ENCODE data around the gene PTPN4. TPM values are rescaled to one million over a fixed set of nuclear protein-coding genes. Genes with fewer than 3 reads are reported as not detected.

The PTPN4 gene
- total RNA-seq, 5 donors from 2014 or later (not counting 1 experiment from before 2014, with no cell fraction given) = 105 to 134 (median 126) TPM

GRCh38 chr2:119730671-119731177, 29.0 kb upstream of the PTPN4 start:
- Mint-ChIP-seq H3K9me3 (no peaks in the 10 kb centered on the region), H3K4me1 (peaks cover 0 to 4% (median 0%) of the 10 kb centered on the region in 3 donors), H3K36me3 (peaks cover 3% of the 10 kb centered on the region), H3K4me3 (no peak overlapping the region), H3K27ac (no peak overlapping the region), H3K27me3 (peaks cover 3 to 5% of the 10 kb centered on the region in 2 donors)
- no peak for ATAC-seq (replicated peaks in 1 of 4)
- Histone ChIP-seq H3K4me1 (ENCODE audit: control insufficient read depth in 1 of 2, extremely low read depth in 1 of 2, insufficient read depth in 2 of 2, low read length in 2 of 2) (no peaks in the 10 kb centered on the region), H3K4me3 (ENCODE audit: control insufficient read depth in 1 of 2, extremely low read depth in 1 of 2, low read length in 1 of 2) (no peak overlapping the region), H3K27ac (ENCODE audit: low read length) (no peak overlapping the region), H3K36me3 (ENCODE audit: control insufficient read depth in 2 of 2, extremely low read depth in 1 of 2, insufficient read depth in 1 of 2, low read length in 1 of 2) (no peaks in the 10 kb centered on the region), H3K9me3 (no peaks in the 10 kb centered on the region), H3K27me3 (replicated peaks in 1 of 2; ENCODE audit: control insufficient read depth in 2 of 2, extremely low read depth in 1 of 2, insufficient read depth in 2 of 2, low read length in 1 of 2) (peaks cover 0 to 13% of the 10 kb centered on the region in 2 experiments)
- WGBS (ENCODE audit: insufficient coverage) = 84% methylated on average over 8 of the region's 8 CpGs
- no peak for DNase-seq
- ChIA-PET CTCF (no interaction called here), POLR2A (no interaction called here)

- Histone ChIP-seq H3K36me3 (ENCODE audit: control insufficient read depth in 2 of 2, extremely low read depth in 1 of 2, insufficient read depth in 1 of 2, low read length in 1 of 2) (no peaks in the 10 kb centered on the region), H3K27ac (ENCODE audit: low read length) (no peak overlapping the region), H3K27me3 (replicated peaks in 1 of 2; ENCODE audit: control insufficient read depth in 2 of 2, extremely low read depth in 1 of 2, insufficient read depth in 2 of 2, low read length in 1 of 2) (peaks cover 0 to 13% of the 10 kb centered on the region in 2 experiments), H3K4me1 (ENCODE audit: control insufficient read depth in 1 of 2, extremely low read depth in 1 of 2, insufficient read depth in 2 of 2, low read length in 2 of 2) (no peaks in the 10 kb centered on the region), H3K9me3 (no peaks in the 10 kb centered on the region), H3K4me3 (ENCODE audit: control insufficient read depth in 1 of 2, extremely low read depth in 1 of 2, low read length in 1 of 2) (no peak overlapping the region)
- Mint-ChIP-seq H3K9me3 (no peaks in the 10 kb centered on the region), H3K27ac (no peak overlapping the region), H3K4me3 (no peak overlapping the region), H3K27me3 (peaks cover 3 to 5% of the 10 kb centered on the region in 2 donors), H3K36me3 (peaks cover 3% of the 10 kb centered on the region), H3K4me1 (peaks cover 0 to 4% (median 0%) of the 10 kb centered on the region in 3 donors)
- ChIA-PET POLR2A (no interaction called here), CTCF (no interaction called here)
- ATAC-seq (replicated peaks in 1 of 4) (no peak), DNase-seq (no peak)
- 74% methylated on average over 9 of the region's 11 CpGs for WGBS (ENCODE audit: insufficient coverage)
Measured at GRCh38 chr2:119731983-119732382, 27.7 kb upstream of the PTPN4 start.

- Histone ChIP-seq H3K9me3 (no peaks in the 10 kb centered on the region), H3K27me3 (replicated peaks in 1 of 2; ENCODE audit: control insufficient read depth in 2 of 2, extremely low read depth in 1 of 2, insufficient read depth in 2 of 2, low read length in 1 of 2) (peaks cover 0 to 13% of the 10 kb centered on the region in 2 experiments), H3K36me3 (ENCODE audit: control insufficient read depth in 2 of 2, extremely low read depth in 1 of 2, insufficient read depth in 1 of 2, low read length in 1 of 2) (no peaks in the 10 kb centered on the region), H3K4me3 (ENCODE audit: control insufficient read depth in 1 of 2, extremely low read depth in 1 of 2, low read length in 1 of 2) (no peak overlapping the region), H3K27ac (ENCODE audit: low read length) (no peak overlapping the region), H3K4me1 (ENCODE audit: control insufficient read depth in 1 of 2, extremely low read depth in 1 of 2, insufficient read depth in 2 of 2, low read length in 2 of 2) (no peaks in the 10 kb centered on the region)
- Mint-ChIP-seq H3K4me3 (no peak overlapping the region), H3K27ac (no peak overlapping the region), H3K4me1 (peaks cover 0 to 4% (median 0%) of the 10 kb centered on the region in 3 donors), H3K27me3 (peaks cover 3 to 6% of the 10 kb centered on the region in 2 donors), H3K36me3 (no peaks in the 10 kb centered on the region), H3K9me3 (no peaks in the 10 kb centered on the region)
- ATAC-seq (replicated peaks in 1 of 4) = no peak
- no peak for DNase-seq
- ChIA-PET POLR2A (interaction anchor here in 1 of 2 donors (0.6 kb wide), 1 partner anchor 24 kb away, joined by 3 read pairs; no protein-coding TSS in a partner anchor), CTCF (no interaction called here)
- 100% methylated on average over 4 of the region's 6 CpGs for WGBS (ENCODE audit: insufficient coverage)
Measured at GRCh38 chr2:119732601-119733164, 27.0 kb upstream of the PTPN4 start.

GRCh38 chr2:119734047-119734446, 25.7 kb upstream of the PTPN4 start:
- H3K4me1 Mint-ChIP-seq = peaks cover 0 to 4% (median 0%) of the 10 kb centered on the region in 3 donors
- Histone ChIP-seq H3K9me3 (no peaks in the 10 kb centered on the region), H3K27me3 (replicated peaks in 1 of 2; ENCODE audit: control insufficient read depth in 2 of 2, extremely low read depth in 1 of 2, insufficient read depth in 2 of 2, low read length in 1 of 2) (peaks cover 0 to 13% of the 10 kb centered on the region in 2 experiments), H3K27ac (ENCODE audit: low read length) (no peak overlapping the region), H3K36me3 (ENCODE audit: control insufficient read depth in 2 of 2, extremely low read depth in 1 of 2, insufficient read depth in 1 of 2, low read length in 1 of 2) (no peaks in the 10 kb centered on the region), H3K4me3 (ENCODE audit: control insufficient read depth in 1 of 2, extremely low read depth in 1 of 2, low read length in 1 of 2) (no peak overlapping the region), H3K4me1 (ENCODE audit: control insufficient read depth in 1 of 2, extremely low read depth in 1 of 2, insufficient read depth in 2 of 2, low read length in 2 of 2) (no peaks in the 10 kb centered on the region)
- ChIA-PET POLR2A (no interaction called here), CTCF (no interaction called here)
- peaks cover 3 to 6% of the 10 kb centered on the region in 2 donors for H3K27me3 Mint-ChIP-seq
- H3K9me3 Mint-ChIP-seq = no peaks in the 10 kb centered on the region
- no peak overlapping the region for H3K27ac Mint-ChIP-seq
- H3K4me3 Mint-ChIP-seq = no peak overlapping the region
- WGBS (ENCODE audit: insufficient coverage) = 84% methylated on average over 4 of the region's 4 CpGs
- H3K36me3 Mint-ChIP-seq = no peaks in the 10 kb centered on the region
- ATAC-seq (replicated peaks in 1 of 4) = no peak
- no peak for DNase-seq

GRCh38 chr2:119735565-119735964, 24.2 kb upstream of the PTPN4 start:
- H3K36me3 Mint-ChIP-seq = no peaks in the 10 kb centered on the region
- Histone ChIP-seq H3K36me3 (ENCODE audit: control insufficient read depth in 2 of 2, extremely low read depth in 1 of 2, insufficient read depth in 1 of 2, low read length in 1 of 2) (no peaks in the 10 kb centered on the region), H3K27ac (ENCODE audit: low read length) (no peak overlapping the region), H3K9me3 (no peaks in the 10 kb centered on the region), H3K4me3 (ENCODE audit: control insufficient read depth in 1 of 2, extremely low read depth in 1 of 2, low read length in 1 of 2) (no peak overlapping the region), H3K27me3 (replicated peaks in 1 of 2; ENCODE audit: control insufficient read depth in 2 of 2, extremely low read depth in 1 of 2, insufficient read depth in 2 of 2, low read length in 1 of 2) (peaks cover 0 to 4% of the 10 kb centered on the region in 2 experiments), H3K4me1 (ENCODE audit: control insufficient read depth in 1 of 2, extremely low read depth in 1 of 2, insufficient read depth in 2 of 2, low read length in 2 of 2) (no peaks in the 10 kb centered on the region)
- H3K27me3 Mint-ChIP-seq = peaks cover 1 to 2% of the 10 kb centered on the region in 2 donors
- 98% methylated on average over 5 of the region's 8 CpGs for WGBS (ENCODE audit: insufficient coverage)
- ChIA-PET CTCF (interaction anchor here in 1 of 2 donors (1.0 kb wide), 1 partner anchor 31 kb away, joined by 3 read pairs; no protein-coding TSS in a partner anchor), POLR2A (no interaction called here)
- no peaks in the 10 kb centered on the region for H3K9me3 Mint-ChIP-seq
- no peak for DNase-seq
- H3K27ac Mint-ChIP-seq = no peak overlapping the region
- H3K4me3 Mint-ChIP-seq = no peak overlapping the region
- peaks cover 0 to 4% (median 0%) of the 10 kb centered on the region in 3 donors for H3K4me1 Mint-ChIP-seq
- no peak for ATAC-seq (replicated peaks in 1 of 4)

GRCh38 chr2:119736021-119736420, 23.7 kb upstream of the PTPN4 start:
- no peak overlapping the region for H3K4me3 Mint-ChIP-seq
- peaks cover 0 to 2% of the 10 kb centered on the region in 2 donors for H3K27me3 Mint-ChIP-seq
- Histone ChIP-seq H3K9me3 (no peaks in the 10 kb centered on the region), H3K27ac (ENCODE audit: low read length) (no peak overlapping the region), H3K36me3 (ENCODE audit: control insufficient read depth in 2 of 2, extremely low read depth in 1 of 2, insufficient read depth in 1 of 2, low read length in 1 of 2) (no peaks in the 10 kb centered on the region), H3K4me1 (ENCODE audit: control insufficient read depth in 1 of 2, extremely low read depth in 1 of 2, insufficient read depth in 2 of 2, low read length in 2 of 2) (no peaks in the 10 kb centered on the region), H3K4me3 (ENCODE audit: control insufficient read depth in 1 of 2, extremely low read depth in 1 of 2, low read length in 1 of 2) (no peak overlapping the region), H3K27me3 (replicated peaks in 1 of 2; ENCODE audit: control insufficient read depth in 2 of 2, extremely low read depth in 1 of 2, insufficient read depth in 2 of 2, low read length in 1 of 2) (peaks cover 0 to 3% of the 10 kb centered on the region in 2 experiments)
- 77% methylated on average over 2 of the region's 5 CpGs for WGBS (ENCODE audit: insufficient coverage)
- DNase-seq (no peak), ATAC-seq (replicated peaks in 1 of 4) (no peak)
- H3K4me1 Mint-ChIP-seq = peaks cover 0 to 4% (median 0%) of the 10 kb centered on the region in 3 donors
- H3K27ac Mint-ChIP-seq = no peak overlapping the region
- H3K9me3 Mint-ChIP-seq = no peaks in the 10 kb centered on the region
- ChIA-PET CTCF (interaction anchor here in 1 of 2 donors (1.0 kb wide), 1 partner anchor 32 kb away, joined by 3 read pairs; no protein-coding TSS in a partner anchor), POLR2A (no interaction called here)
- no peaks in the 10 kb centered on the region for H3K36me3 Mint-ChIP-seq
